Mesothelial cell of epicardium (in vitro differentiated cells): ENCODE data around the gene ACTL6B. TPM values are rescaled to one million over a fixed set of nuclear protein-coding genes. Genes with fewer than 3 reads are reported as not detected.

Experiments used
- DNase-seq, 2 experiments: peaks; one replicate each; pipeline ENCODE4 v3.0.0; 2021; ENCODE audit warnings: low spot score in 2 of 2; ENCODE audit not compliant: unreplicated experiment in 2 of 2
- H3K27ac Mint-ChIP-seq: 2 replicates; pipeline ENCODE4 v1.8.0; 2021; ENCODE audit warnings: mixed read lengths
- H3K27me3 Mint-ChIP-seq: 2 replicates; pipeline ENCODE4 v1.8.0; 2021; ENCODE audit warnings: low read depth, mixed read lengths
- H3K36me3 Mint-ChIP-seq: 2 replicates; pipeline ENCODE4 v1.8.0; 2021; ENCODE audit warnings: mixed read lengths
- H3K4me1 Mint-ChIP-seq: 2 replicates; pipeline ENCODE4 v1.8.0; 2021; ENCODE audit warnings: mixed read lengths
- H3K4me3 Mint-ChIP-seq: 2 replicates; pipeline ENCODE4 v1.8.0; 2021; ENCODE audit warnings: mild to moderate bottlenecking, moderate library complexity, mixed read lengths
- H3K9me3 Mint-ChIP-seq: 2 replicates; pipeline ENCODE4 v1.8.0; 2021; ENCODE audit warnings: mixed read lengths
- total RNA-seq: library from RNA; stranded (reverse); gene quantifications from 3 replicates; pipeline ENCODE4 v1.2.1, GENCODE V29; 2021
- TF ChIP-seq, protein P1 (sequence below): fragments of 200-600 bp; sonication (generic); IDR thresholded peaks from one replicate; pipeline ENCODE4 v1.5.0; 2021; ENCODE audit warnings: antibody characterized with exemption; ENCODE audit not compliant: unreplicated experiment

The ACTL6B gene
- total RNA-seq, 1 donor from 2014 or later = not detected

DNA sequence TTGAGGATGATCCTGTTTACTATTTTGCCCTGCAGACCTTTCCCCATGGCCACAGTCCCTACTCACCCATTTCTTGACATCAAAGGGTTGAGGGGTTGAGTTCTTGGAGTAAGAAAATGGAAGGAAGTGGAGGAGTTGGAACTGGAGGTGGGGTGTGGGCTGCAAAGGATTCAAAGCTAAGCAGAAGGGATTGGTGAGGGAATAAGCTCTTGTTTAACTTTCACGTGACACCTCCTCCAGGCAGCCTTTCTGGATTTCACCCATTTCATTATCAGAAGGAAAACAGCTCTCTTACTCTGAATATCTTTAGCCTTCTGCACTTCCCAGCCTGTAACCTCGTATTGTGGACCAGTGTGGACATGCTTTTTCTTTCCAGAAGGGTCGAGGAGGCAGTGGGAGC is 30.2 kb downstream of the ACTL6B start:
- no peaks in the 10 kb centered on the region for H3K4me1 Mint-ChIP-seq
- no peak for DNase-seq
- H3K27ac Mint-ChIP-seq = no peak overlapping the region
- peaks cover 7% of the 10 kb centered on the region for H3K36me3 Mint-ChIP-seq
- no peaks in the 10 kb centered on the region for H3K9me3 Mint-ChIP-seq
- H3K4me3 Mint-ChIP-seq = peak overlapping the region; percentile 8
- TF ChIP-seq, protein P1, sequence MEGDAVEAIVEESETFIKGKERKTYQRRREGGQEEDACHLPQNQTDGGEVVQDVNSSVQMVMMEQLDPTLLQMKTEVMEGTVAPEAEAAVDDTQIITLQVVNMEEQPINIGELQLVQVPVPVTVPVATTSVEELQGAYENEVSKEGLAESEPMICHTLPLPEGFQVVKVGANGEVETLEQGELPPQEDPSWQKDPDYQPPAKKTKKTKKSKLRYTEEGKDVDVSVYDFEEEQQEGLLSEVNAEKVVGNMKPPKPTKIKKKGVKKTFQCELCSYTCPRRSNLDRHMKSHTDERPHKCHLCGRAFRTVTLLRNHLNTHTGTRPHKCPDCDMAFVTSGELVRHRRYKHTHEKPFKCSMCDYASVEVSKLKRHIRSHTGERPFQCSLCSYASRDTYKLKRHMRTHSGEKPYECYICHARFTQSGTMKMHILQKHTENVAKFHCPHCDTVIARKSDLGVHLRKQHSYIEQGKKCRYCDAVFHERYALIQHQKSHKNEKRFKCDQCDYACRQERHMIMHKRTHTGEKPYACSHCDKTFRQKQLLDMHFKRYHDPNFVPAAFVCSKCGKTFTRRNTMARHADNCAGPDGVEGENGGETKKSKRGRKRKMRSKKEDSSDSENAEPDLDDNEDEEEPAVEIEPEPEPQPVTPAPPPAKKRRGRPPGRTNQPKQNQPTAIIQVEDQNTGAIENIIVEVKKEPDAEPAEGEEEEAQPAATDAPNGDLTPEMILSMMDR = no peak
- peaks cover 3% of the 10 kb centered on the region for H3K27me3 Mint-ChIP-seq

GRCh38 chr7:100623951-100624824 is 32.1 kb downstream of the ACTL6B start:
- no peak overlapping the region for H3K4me3 Mint-ChIP-seq
- no peak for DNase-seq
- H3K36me3 Mint-ChIP-seq = peaks cover 10% of the 10 kb centered on the region
- TF ChIP-seq, protein P1 = no peak
- H3K27me3 Mint-ChIP-seq = peaks cover 3% of the 10 kb centered on the region
- H3K9me3 Mint-ChIP-seq = no peaks in the 10 kb centered on the region
- H3K27ac Mint-ChIP-seq = no peak overlapping the region
- H3K4me1 Mint-ChIP-seq = no peaks in the 10 kb centered on the region

GRCh38 chr7:100621554-100621953 is 34.7 kb downstream of the ACTL6B start:
- H3K36me3 Mint-ChIP-seq = peaks cover 10% of the 10 kb centered on the region
- H3K27me3 Mint-ChIP-seq = peaks cover 3% of the 10 kb centered on the region
- H3K9me3 Mint-ChIP-seq = no peaks in the 10 kb centered on the region
- no peak for DNase-seq
- TF ChIP-seq, protein P1 = no peak
- H3K4me1 Mint-ChIP-seq = no peaks in the 10 kb centered on the region
- H3K27ac Mint-ChIP-seq = no peak overlapping the region
- no peak overlapping the region for H3K4me3 Mint-ChIP-seq

- no peak overlapping the region for H3K27ac Mint-ChIP-seq
- H3K36me3 Mint-ChIP-seq = peaks cover 13% of the 10 kb centered on the region
- DNase-seq = no peak
- TF ChIP-seq, protein P1 = no peak
- H3K27me3 Mint-ChIP-seq = peaks cover 2% of the 10 kb centered on the region
- no peaks in the 10 kb centered on the region for H3K9me3 Mint-ChIP-seq
- H3K4me1 Mint-ChIP-seq = no peaks in the 10 kb centered on the region
- H3K4me3 Mint-ChIP-seq = no peak overlapping the region
Observed at GRCh38 chr7:100620804-100621203, 35.4 kb downstream of the ACTL6B start.

DNA sequence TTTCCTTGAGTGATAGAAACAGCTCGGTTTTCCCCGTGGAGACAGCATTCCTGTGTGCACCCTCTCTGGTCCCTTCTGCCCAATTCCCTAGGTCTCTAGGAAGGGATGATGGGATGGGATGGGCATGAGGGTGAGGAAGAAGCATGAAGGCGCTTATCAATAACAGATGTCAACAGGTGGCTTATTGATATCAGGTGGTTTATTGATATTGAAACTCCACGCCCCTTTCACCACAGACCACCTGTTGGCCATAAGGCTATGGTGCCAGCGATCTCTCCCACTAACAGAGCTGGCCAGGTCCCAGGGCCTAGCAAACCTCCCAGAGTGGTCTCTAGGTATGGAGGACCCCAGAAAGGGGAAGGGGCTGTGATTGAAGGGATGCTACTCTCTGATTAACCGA is 36.0 kb downstream of the ACTL6B start:
- no peak overlapping the region for H3K4me3 Mint-ChIP-seq
- H3K36me3 Mint-ChIP-seq = peaks cover 13% of the 10 kb centered on the region
- no peak for DNase-seq
- no peaks in the 10 kb centered on the region for H3K4me1 Mint-ChIP-seq
- TF ChIP-seq, protein P1 = no peak
- H3K27me3 Mint-ChIP-seq = no peaks in the 10 kb centered on the region
- no peak overlapping the region for H3K27ac Mint-ChIP-seq
- H3K9me3 Mint-ChIP-seq = no peaks in the 10 kb centered on the region
